ENCODE results near the gene CENPF.

DNA sequence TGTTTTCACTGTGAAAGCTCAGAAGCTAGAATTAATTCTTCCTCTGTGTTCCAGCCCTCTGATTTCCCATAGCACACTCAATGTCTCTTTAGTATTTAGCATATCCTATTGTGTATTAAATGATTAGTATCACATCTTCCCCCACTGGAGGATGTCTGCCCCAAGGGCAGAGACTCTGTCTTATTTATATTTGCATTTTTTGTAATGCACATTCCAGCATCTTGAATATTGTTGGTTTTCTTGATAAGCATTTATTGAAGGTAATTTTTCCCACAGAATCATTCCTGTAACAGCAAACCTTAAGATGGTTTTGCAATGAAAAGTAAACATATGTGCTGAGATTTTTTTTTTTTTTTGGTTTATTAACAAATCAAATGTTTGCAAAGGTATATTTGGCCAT, 34.1 kb downstream of the CENPF start:
- TF ChIP-seq CTCF (conservative IDR thresholded peaks at IDR 0.05) (no peak), EZH2 (IDR thresholded peaks at IDR 0.05; ENCODE audit: low read depth) (no peak)

All from PC-9 (cell line).